Heart left ventricle (tissue), 16 donors: Measurements from ENCODE around the gene TTPAL. TPM values are rescaled to one million over a fixed set of nuclear protein-coding genes. Genes with fewer than 3 reads are reported as not detected.
A peak's percentile ranks its signal among the peaks of the same experiment; 100 is the strongest.

Source experiments
- ATAC-seq, 4 donors: fragments of 200-7000 bp; cut with Tn5 transposase; one replicate each; pipeline ENCODE4 v1.9.1; 2020 to 2022; ENCODE audit warnings: moderate library complexity in 4 of 4, mild to moderate bottlenecking in 3 of 4, moderate number of reproducible peaks in 1 of 4
- DNase-seq, 5 donors: peaks; one replicate each; pipeline ENCODE4 v3.0.0-alpha.2; 2020
- H3K27ac ChIP-seq, 12 donors: fragments of 200-600 bp; sonication (generic) in 4 of 12; one replicate each; pipeline versions ENCODE4 v1.5.0 to v1.8.0; 2016 to 2022; ENCODE audit warnings: mild to moderate bottlenecking in 2 of 12
- H3K27me3 ChIP-seq, 9 donors: fragments of 200-600 bp; sonication (generic) in 2 of 9; one replicate each; pipeline versions ENCODE4 v1.5.1 to v1.8.0; 2016 to 2022; ENCODE audit warnings: mild to moderate bottlenecking in 3 of 9
- H3K36me3 ChIP-seq, 9 donors: fragments of 200-600 bp; sonication (generic) in 2 of 9; one replicate each; pipeline versions ENCODE4 v1.5.0 to v1.8.0; 2018 to 2022; ENCODE audit warnings: mild to moderate bottlenecking in 2 of 9
- H3K4me1 ChIP-seq, 12 donors: fragments of 200-600 bp; sonication (generic) in 4 of 12; one replicate each; pipeline versions ENCODE4 v1.5.0 to v1.8.0; 2016 to 2022; ENCODE audit warnings: mild to moderate bottlenecking in 3 of 12
- H3K4me3 ChIP-seq, 12 donors: fragments of 200-600 bp; sonication (generic) in 4 of 12; one replicate each; pipeline versions ENCODE4 v1.5.0 to v1.8.0; 2017 to 2022; ENCODE audit warnings: mild to moderate bottlenecking in 9 of 12, moderate library complexity in 4 of 12
- H3K9me3 ChIP-seq, 12 donors: fragments of 200-600 bp; sonication (generic) in 4 of 12; one replicate each; pipeline versions ENCODE4 v1.5.0 to v1.8.0; 2016 to 2022; ENCODE audit warnings: mild to moderate bottlenecking in 1 of 12
- POLR2A ChIP-seq, 2 donors: fragments of 450-650 bp; IDR thresholded peaks; one replicate each; pipeline ENCODE4 v1.6.1; 2017; ENCODE audit warnings: antibody characterized with exemption in 2 of 2, mild to moderate bottlenecking in 2 of 2, moderate library complexity in 2 of 2
- WGBS, 4 donors: extraction: QIAGEN DNeasy Blood & Tissue Kit in 2 of 4; methylation state at CpG; one replicate each; pipeline versions ENCODE4 v1.1.5 to v1.1.7; 2013 to 2018; 5-methylcytosine and 5-hydroxymethylcytosine counted together
- intact Hi-C, 10 donors: fragments of 100-400 bp; cut with DNase I; formaldehyde crosslinking; loops; one replicate each; pipeline versions ENCODE4 v1.11.1 to v1.14.2; 2022
- polyA plus RNA-seq, 2 donors: library from polyadenylated mRNA; stranded (reverse); fragments of 200-250 nt; gene quantifications; one replicate each; pipeline ENCODE4 v1.2.3, GENCODE V29; 2013
- total RNA-seq, 9 donors: library from RNA; depleted of rRNA in 2 of 9; stranded (reverse); fragments of >200 nt in 2 of 9; fragmentation: NEBNext Ultra II Directional in 3 of 9; extraction: Animal tissue kit (Norgen Biotek cat#: 25700) in 3 of 9; gene quantifications; one replicate each; pipeline versions ENCODE4 v1.1.0 to v1.2.4, GENCODE V29; 2016 to 2023
- TF ChIP-seq, protein P1 (sequence below), 12 donors: fragments of 200-600 bp; sonication (generic) in 4 of 12; IDR thresholded peaks; one replicate each; pipeline versions ENCODE4 v1.5.0 to v1.8.0; 2018 to 2022; ENCODE audit warnings: antibody characterized with exemption in 12 of 12, mild to moderate bottlenecking in 5 of 12
- donor health status: ischemic (EF 13 %, LVEDD 7.1; RV severe dilation, severe dysfunction).
- donor health status: healthy with polysubstance abuse.
- donor health status: DM: no; HTN: yes; CAD: no.
- donor health status: DM: no; HTN: no; CAD: no.
- donor health status: ischemic (EF 25% LVEDD 6.9; RV normal size, moderate dysfunction).
- donor health status: ischemic (EF 25% LVEDD 5.7; RV mildly dilated, moderate dysfunction).
- donor health status: healthy.
- donor health status: DM: yes; HTN: yes; CAD: no.
- donor health status: ischemic (EF 35%, LVEDD 5.7; RV mildly dilated, moderate dysfunction).
- donor health status: nonischemic (EF 11% LVEDD 7.7; RV severe dilation, severe dysfunction).
- donor health status: DM: yes; HTN: yes; CAD: no.
- donor health status: PGD.
- donor health status: ischemic (EF 29% LVEDD 5.4; RV normal size, mild dysfunction).
- donor health status: nonischemic (EF 23%, LVEDD 6.1; RV moderate dilation, normal function).

Gene TTPAL
- total and polyA plus RNA-seq, 11 donors = 1.9 to 6.0 (median 4.2) TPM

DNA sequence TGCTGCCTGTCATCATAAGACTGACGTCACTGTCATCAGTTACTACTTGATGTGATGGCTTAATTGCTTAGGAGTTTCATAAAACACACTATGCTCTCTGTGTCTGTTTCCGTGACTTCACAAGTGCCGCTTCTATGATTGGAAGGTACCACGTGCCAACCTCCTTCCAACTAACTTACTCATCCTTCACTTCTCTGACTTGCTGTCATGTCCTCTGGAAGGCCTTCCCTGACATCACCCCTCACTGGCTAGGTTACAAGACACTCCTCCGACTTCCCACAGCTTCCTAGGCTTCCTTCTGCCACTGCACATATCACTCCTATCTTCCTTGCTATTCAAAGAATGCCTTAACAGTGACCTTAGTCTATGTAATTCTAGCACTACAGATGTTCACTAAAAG lies 25.8 kb downstream of the TTPAL start:
- ATAC-seq (peak in 3 of 4 donors; percentile 48 to 84 (median 84)), DNase-seq (peak in 1 of 5 donors; percentile 62)
- Histone ChIP-seq H3K27me3 (no peaks in the 10 kb centered on the region), H3K9me3 (no peaks in the 10 kb centered on the region), H3K4me1 (peaks cover 0 to 18% (median 10%) of the 10 kb centered on the region in 12 donors), H3K36me3 (peaks cover 0 to 100% (median 100%) of the 10 kb centered on the region in 9 donors), H3K4me3 (no peak overlapping the region), H3K27ac (peak overlapping the region in 1 of 12 donors; percentile 69)
- WGBS, 4 donors = 49 to 63% (median 54%) methylated on average over 5 of the region's 5 CpGs
- TF ChIP-seq, protein P1, sequence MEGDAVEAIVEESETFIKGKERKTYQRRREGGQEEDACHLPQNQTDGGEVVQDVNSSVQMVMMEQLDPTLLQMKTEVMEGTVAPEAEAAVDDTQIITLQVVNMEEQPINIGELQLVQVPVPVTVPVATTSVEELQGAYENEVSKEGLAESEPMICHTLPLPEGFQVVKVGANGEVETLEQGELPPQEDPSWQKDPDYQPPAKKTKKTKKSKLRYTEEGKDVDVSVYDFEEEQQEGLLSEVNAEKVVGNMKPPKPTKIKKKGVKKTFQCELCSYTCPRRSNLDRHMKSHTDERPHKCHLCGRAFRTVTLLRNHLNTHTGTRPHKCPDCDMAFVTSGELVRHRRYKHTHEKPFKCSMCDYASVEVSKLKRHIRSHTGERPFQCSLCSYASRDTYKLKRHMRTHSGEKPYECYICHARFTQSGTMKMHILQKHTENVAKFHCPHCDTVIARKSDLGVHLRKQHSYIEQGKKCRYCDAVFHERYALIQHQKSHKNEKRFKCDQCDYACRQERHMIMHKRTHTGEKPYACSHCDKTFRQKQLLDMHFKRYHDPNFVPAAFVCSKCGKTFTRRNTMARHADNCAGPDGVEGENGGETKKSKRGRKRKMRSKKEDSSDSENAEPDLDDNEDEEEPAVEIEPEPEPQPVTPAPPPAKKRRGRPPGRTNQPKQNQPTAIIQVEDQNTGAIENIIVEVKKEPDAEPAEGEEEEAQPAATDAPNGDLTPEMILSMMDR (IDR thresholded peaks at IDR 0.05) = no peak
- TF ChIP-seq POLR2A (IDR thresholded peaks at IDR 0.05) = no peak
- intact Hi-C loops = loop anchor here in 1 of 10 donors (10.0 kb wide), 1 partner anchor 393 kb away; no protein-coding TSS in a partner anchor

- peaks cover 0 to 100% (median 100%) of the 10 kb centered on the region in 9 donors for H3K36me3 ChIP-seq
- 96 to 98% (median 98%) methylated on average over 1 of the region's 1 CpG for WGBS, 4 donors
- no peak overlapping the region for H3K4me3 ChIP-seq
- H3K9me3 ChIP-seq = no peaks in the 10 kb centered on the region
- H3K27ac ChIP-seq = no peak overlapping the region
- no peaks in the 10 kb centered on the region for H3K27me3 ChIP-seq
- ATAC-seq (no peak), DNase-seq (no peak)
- no peak for TF ChIP-seq POLR2A (IDR thresholded peaks at IDR 0.05)
- TF ChIP-seq, protein P1 (IDR thresholded peaks at IDR 0.05) = no peak
- intact Hi-C loops = loop anchor here in 1 of 10 donors (10.0 kb wide), 1 partner anchor 392 kb away; no protein-coding TSS in a partner anchor
- H3K4me1 ChIP-seq = peaks cover 0 to 18% (median 8%) of the 10 kb centered on the region in 12 donors
Observed at GRCh38 chr20:44502968-44503367, 27.3 kb downstream of the TTPAL start.

DNA sequence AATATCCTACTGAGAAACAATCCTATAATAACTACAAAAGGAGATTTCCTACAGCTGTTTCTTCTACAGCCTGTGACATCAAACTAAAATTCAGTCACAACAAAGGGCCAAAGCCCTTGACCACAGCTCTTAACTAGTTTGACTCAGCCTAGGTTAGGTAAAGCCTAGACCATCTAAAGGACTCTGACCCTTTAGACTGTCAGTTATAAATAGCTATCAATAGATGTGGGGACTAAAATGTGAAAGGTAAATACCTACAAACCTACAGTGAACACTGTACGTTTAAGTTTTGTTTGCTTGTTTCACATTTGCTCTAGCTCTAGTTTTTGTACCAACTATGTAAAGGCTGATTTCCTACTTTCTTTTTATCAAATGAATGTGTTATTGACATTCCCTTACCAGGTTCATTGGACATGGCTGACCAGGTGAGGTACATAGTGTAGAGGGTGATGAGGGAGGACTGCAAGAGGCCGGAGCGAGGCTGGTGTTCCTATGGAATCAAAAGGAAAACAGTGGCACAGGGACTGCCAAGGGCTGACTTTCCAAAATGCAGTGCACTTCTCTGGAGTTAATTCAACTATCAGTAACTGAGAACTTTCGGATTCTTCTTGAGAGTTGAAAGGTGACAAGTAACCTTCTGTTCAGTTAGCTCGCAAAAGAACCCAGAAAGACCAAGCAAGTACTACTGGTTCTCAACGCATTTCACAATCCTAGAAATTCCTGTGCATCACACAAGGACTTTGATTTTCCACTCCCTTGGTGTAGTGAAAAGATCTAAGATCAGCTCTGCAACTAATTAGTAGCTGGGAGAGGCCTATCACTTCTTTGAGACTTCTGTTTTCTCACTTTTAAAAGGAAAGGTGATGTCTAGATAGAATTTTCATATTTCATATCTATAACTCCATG lies 29.0 kb downstream of the TTPAL start:
- H3K27me3 ChIP-seq = no peaks in the 10 kb centered on the region
- H3K36me3 ChIP-seq = peaks cover 0 to 100% (median 100%) of the 10 kb centered on the region in 9 donors
- TF ChIP-seq POLR2A (IDR thresholded peaks at IDR 0.05) = no peak
- TF ChIP-seq, protein P1 (IDR thresholded peaks at IDR 0.05) = no peak
- no peak overlapping the region for H3K4me3 ChIP-seq
- no peaks in the 10 kb centered on the region for H3K9me3 ChIP-seq
- ATAC-seq (no peak), DNase-seq (no peak)
- no peak overlapping the region for H3K27ac ChIP-seq
- H3K4me1 ChIP-seq = peaks cover 0 to 18% (median 7%) of the 10 kb centered on the region in 12 donors
- intact Hi-C loops = loop anchor here in 1 of 10 donors (10.0 kb wide), 1 partner anchor 390 kb away; no protein-coding TSS in a partner anchor
- WGBS, 4 donors = 93 to 95% (median 94%) methylated on average over 6 of the region's 6 CpGs

- intact Hi-C loops = loop anchor here in 1 of 10 donors (10.0 kb wide), 1 partner anchor 385 kb away; no protein-coding TSS in a partner anchor
- Histone ChIP-seq H3K4me1 (peaks cover 0 to 13% (median 3%) of the 10 kb centered on the region in 12 donors), H3K27ac (no peak overlapping the region), H3K9me3 (no peaks in the 10 kb centered on the region), H3K27me3 (no peaks in the 10 kb centered on the region), H3K4me3 (no peak overlapping the region), H3K36me3 (peaks cover 0 to 96% (median 89%) of the 10 kb centered on the region in 9 donors)
- WGBS, 4 donors = 90 to 96% (median 91%) methylated on average over 4 of the region's 4 CpGs
- no peak for ATAC-seq
- TF ChIP-seq, protein P1 (IDR thresholded peaks at IDR 0.05) = no peak
- TF ChIP-seq POLR2A (IDR thresholded peaks at IDR 0.05) = no peak
- no peak for DNase-seq
Observed at GRCh38 chr20:44509762-44510161, 34.1 kb downstream of the TTPAL start.
